Measurements from ENCODE around the gene ERBB4.

DNA sequence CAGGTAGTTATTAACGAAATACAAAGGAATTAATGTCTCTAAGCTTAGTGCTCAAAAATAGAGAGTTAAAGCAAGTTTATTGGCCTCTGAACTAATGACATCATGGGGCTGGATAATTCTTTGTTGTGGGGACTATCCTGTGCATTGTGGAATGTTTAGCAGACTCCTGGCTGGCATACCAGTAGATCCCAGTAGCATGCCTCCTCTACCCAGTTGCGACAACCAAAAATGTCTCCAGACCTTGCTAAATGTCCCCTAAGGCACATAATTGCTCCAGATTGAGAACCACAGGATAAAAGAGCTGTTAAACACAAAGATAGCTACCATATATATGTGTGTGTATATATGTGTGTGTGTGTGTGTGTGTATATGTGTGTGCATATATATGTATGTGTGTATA lies 194.5 kb downstream of the ERBB4 start:
- TF ChIP-seq, protein P1, sequence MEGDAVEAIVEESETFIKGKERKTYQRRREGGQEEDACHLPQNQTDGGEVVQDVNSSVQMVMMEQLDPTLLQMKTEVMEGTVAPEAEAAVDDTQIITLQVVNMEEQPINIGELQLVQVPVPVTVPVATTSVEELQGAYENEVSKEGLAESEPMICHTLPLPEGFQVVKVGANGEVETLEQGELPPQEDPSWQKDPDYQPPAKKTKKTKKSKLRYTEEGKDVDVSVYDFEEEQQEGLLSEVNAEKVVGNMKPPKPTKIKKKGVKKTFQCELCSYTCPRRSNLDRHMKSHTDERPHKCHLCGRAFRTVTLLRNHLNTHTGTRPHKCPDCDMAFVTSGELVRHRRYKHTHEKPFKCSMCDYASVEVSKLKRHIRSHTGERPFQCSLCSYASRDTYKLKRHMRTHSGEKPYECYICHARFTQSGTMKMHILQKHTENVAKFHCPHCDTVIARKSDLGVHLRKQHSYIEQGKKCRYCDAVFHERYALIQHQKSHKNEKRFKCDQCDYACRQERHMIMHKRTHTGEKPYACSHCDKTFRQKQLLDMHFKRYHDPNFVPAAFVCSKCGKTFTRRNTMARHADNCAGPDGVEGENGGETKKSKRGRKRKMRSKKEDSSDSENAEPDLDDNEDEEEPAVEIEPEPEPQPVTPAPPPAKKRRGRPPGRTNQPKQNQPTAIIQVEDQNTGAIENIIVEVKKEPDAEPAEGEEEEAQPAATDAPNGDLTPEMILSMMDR (conservative IDR thresholded peaks at IDR 0.05; ENCODE audit: low read depth, low read length) = no peak
- no peak for TF ChIP-seq EZH2 (IDR thresholded peaks at IDR 0.05; ENCODE audit: borderline replicate concordance, low read depth, low read length, poor library complexity, severe bottlenecking)
